CD4-positive, alpha-beta T cell (primary cell): ENCODE measurements around the gene ZNF277. TPM values are rescaled to one million over a fixed set of nuclear protein-coding genes. Genes with fewer than 3 reads are reported as not detected.

Source experiments
- ATAC-seq: fragments of 200-7000 bp; cut with Tn5 transposase; one replicate; pipeline ENCODE4 v1.10.0; 2022; ENCODE audit warnings: mild to moderate bottlenecking; ENCODE audit not compliant: poor library complexity
- CTCF ChIA-PET: fragments of 350-600 bp; sonication (Branson Sonifier 250); formaldehyde crosslinking; loops from one replicate; lab custom pipeline; 2021; ENCODE audit warnings: antibody characterized with exemption, inconsistent platforms; lab: Charles Lee
- POLR2A ChIA-PET: fragments of 350-600 bp; sonication (Branson Sonifier 250); formaldehyde crosslinking; loops from one replicate; lab custom pipeline; 2021; ENCODE audit warnings: antibody characterized with exemption, inconsistent platforms; lab: Charles Lee
- DNase-seq, 14 experiments: peaks; one replicate each; pipeline ENCODE4 v3.0.0-alpha.2; 2013 to 2020; ENCODE audit warnings: mixed read lengths in 2 of 14
- H3K27ac ChIP-seq, 2 donors: one replicate each; pipeline versions ENCODE4 v1.5.1 to v1.7.0; 2013; ENCODE audit warnings: low read length in 2 of 2, low read depth in 1 of 2, mild to moderate bottlenecking in 1 of 2
- H3K27me3 ChIP-seq, 2 experiments: 1 replicate in 1 of 2; 2 replicates in 1 of 2; pipeline versions ENCODE4 v1.6.1 to v1.7.0; 2013; ENCODE audit warnings: low read length in 2 of 2, control low read depth in 1 of 2, mild to moderate bottlenecking in 1 of 2, moderate library complexity in 1 of 2; ENCODE audit not compliant: insufficient read depth in 2 of 2, control insufficient read depth in 1 of 2
- H3K36me3 ChIP-seq: one replicate; pipeline ENCODE4 v1.6.1; 2013; ENCODE audit warnings: low read length, control low read depth; ENCODE audit not compliant: insufficient read depth
- H3K4me1 ChIP-seq: one replicate; pipeline ENCODE4 v1.6.1; 2013; ENCODE audit warnings: low read length, control low read depth; ENCODE audit not compliant: insufficient read depth
- H3K4me3 ChIP-seq: one replicate; pipeline ENCODE4 v1.5.1; 2013; ENCODE audit warnings: mild to moderate bottlenecking, low read length, moderate library complexity
- H3K9me3 ChIP-seq, 2 experiments: 1 replicate in 1 of 2; 2 replicates in 1 of 2; pipeline versions ENCODE4 v1.6.1 to v1.7.0; 2013; ENCODE audit warnings: low read length in 2 of 2, mild to moderate bottlenecking in 2 of 2, control low read depth in 1 of 2, moderate library complexity in 1 of 2; ENCODE audit not compliant: control insufficient read depth in 1 of 2, insufficient read depth in 1 of 2
- H3K27ac Mint-ChIP-seq: one replicate; pipeline ENCODE4 v1.8.0; 2020; ENCODE audit warnings: mixed read lengths
- H3K27me3 Mint-ChIP-seq: one replicate; pipeline ENCODE4 v1.8.0; 2021; ENCODE audit warnings: mixed read lengths
- H3K36me3 Mint-ChIP-seq: one replicate; pipeline ENCODE4 v1.8.0; 2021; ENCODE audit warnings: low read depth, mixed read lengths
- H3K4me1 Mint-ChIP-seq: one replicate; pipeline ENCODE4 v1.8.0; 2021; ENCODE audit warnings: low read depth, mixed read lengths
- H3K4me3 Mint-ChIP-seq: one replicate; pipeline ENCODE4 v1.8.0; 2020; ENCODE audit warnings: mild to moderate bottlenecking, mixed read lengths
- H3K9me3 Mint-ChIP-seq: one replicate; pipeline ENCODE4 v1.8.0; 2020; ENCODE audit warnings: mixed read lengths
- CTCF ChIP-seq: fragments of 200-600 bp; IDR thresholded peaks from one replicate; pipeline ENCODE4 v1.8.0; 2022; ENCODE audit warnings: antibody characterized with exemption, mild to moderate bottlenecking
- intact Hi-C, 2 experiments: fragments of 100-400 bp; cut with DNase I in 1 of 2; cut with micrococcal nuclease in 1 of 2; formaldehyde crosslinking; loops; one replicate each; pipeline versions ENCODE4 v1.15.1 to v1.9.0; 2023 to 2025; cut with DNase I, micrococcal nuclease
- total RNA-seq, 174 experiments: library from RNA in 2 of 174; stranded (reverse) in 2 of 174; gene quantifications; one replicate each; pipeline ENCODE4 v1.2.3 and lab custom pipeline; 2021 to 2026

ZNF277 gene
- total RNA-seq, 2 experiments from 2014 or later, result 21.6 to 22.5 TPM

- no peak for DNase-seq
- no peak overlapping the region for H3K4me3 ChIP-seq
- Mint-ChIP-seq H3K4me3 (no peak overlapping the region), H3K27me3 (no peaks in the 10 kb centered on the region), H3K9me3 (peaks cover 2% of the 10 kb centered on the region), H3K36me3 (no peaks in the 10 kb centered on the region), H3K27ac (no peak overlapping the region), H3K4me1 (peaks cover 69% of the 10 kb centered on the region)
- ATAC-seq, result no peak
- POLR2A ChIA-PET, result interaction anchor here (1.6 kb wide), 1 partner anchor 187 kb away, joined by 3 read pairs; the partner anchor contains the start of gene IFRD1
- CTCF ChIA-PET, result no interaction called here
- peaks cover 4% of the 10 kb centered on the region for H3K4me1 ChIP-seq
- intact Hi-C loops, result no loop called here
- no peaks in the 10 kb centered on the region for H3K36me3 ChIP-seq
- no peak for TF ChIP-seq CTCF
- no peaks in the 10 kb centered on the region for H3K9me3 ChIP-seq
- H3K27me3 ChIP-seq, result no peaks in the 10 kb centered on the region
- no peak overlapping the region for H3K27ac ChIP-seq
Measured at GRCh38 chr7:112263519-112263918, 57.0 kb downstream of the ZNF277 start.

GRCh38 chr7:112266141-112266540 is 59.6 kb downstream of the ZNF277 start:
- Mint-ChIP-seq H3K4me3 (no peak overlapping the region), H3K36me3 (no peaks in the 10 kb centered on the region), H3K9me3 (peaks cover 2% of the 10 kb centered on the region), H3K27ac (no peak overlapping the region), H3K27me3 (no peaks in the 10 kb centered on the region), H3K4me1 (peaks cover 67% of the 10 kb centered on the region)
- POLR2A ChIA-PET, result no interaction called here
- TF ChIP-seq CTCF, result no peak
- CTCF ChIA-PET, result no interaction called here
- Histone ChIP-seq H3K4me1 (peaks cover 4% of the 10 kb centered on the region), H3K27me3 (no peaks in the 10 kb centered on the region), H3K36me3 (no peaks in the 10 kb centered on the region), H3K4me3 (no peak overlapping the region), H3K27ac (no peak overlapping the region), H3K9me3 (no peaks in the 10 kb centered on the region)
- intact Hi-C loops, result no loop called here
- no peak for ATAC-seq
- DNase-seq, result no peak

- no peaks in the 10 kb centered on the region for H3K36me3 Mint-ChIP-seq
- DNase-seq (peak in 1 of 14 experiments; percentile 3), ATAC-seq (no peak)
- H3K4me3 ChIP-seq, result no peak overlapping the region
- H3K27me3 ChIP-seq, result no peaks in the 10 kb centered on the region
- no peak overlapping the region for H3K27ac ChIP-seq
- H3K27ac Mint-ChIP-seq, result no peak overlapping the region
- H3K9me3 ChIP-seq, result no peaks in the 10 kb centered on the region
- ChIA-PET CTCF (no interaction called here), POLR2A (no interaction called here)
- no peaks in the 10 kb centered on the region for H3K36me3 ChIP-seq
- TF ChIP-seq CTCF, result no peak
- H3K4me1 Mint-ChIP-seq, result peaks cover 61% of the 10 kb centered on the region
- H3K4me3 Mint-ChIP-seq, result no peak overlapping the region
- peaks cover 2% of the 10 kb centered on the region for H3K9me3 Mint-ChIP-seq
- H3K27me3 Mint-ChIP-seq, result no peaks in the 10 kb centered on the region
- intact Hi-C loops, result no loop called here
- H3K4me1 ChIP-seq, result peaks cover 4% of the 10 kb centered on the region
Measured at GRCh38 chr7:112266595-112267270, 60.2 kb downstream of the ZNF277 start.
